GM12872 (cell line): ENCODE results near the gene GADL1.

Experiments used
- TF ChIP-seq, protein P1 (sequence below): IDR thresholded peaks from 3 replicates; pipeline ENCODE4 v1.5.1; 2011; ENCODE audit warnings: low read depth, mild to moderate bottlenecking, low read length, moderate library complexity; ENCODE audit not compliant: insufficient read depth

GADL1 gene

DNA sequence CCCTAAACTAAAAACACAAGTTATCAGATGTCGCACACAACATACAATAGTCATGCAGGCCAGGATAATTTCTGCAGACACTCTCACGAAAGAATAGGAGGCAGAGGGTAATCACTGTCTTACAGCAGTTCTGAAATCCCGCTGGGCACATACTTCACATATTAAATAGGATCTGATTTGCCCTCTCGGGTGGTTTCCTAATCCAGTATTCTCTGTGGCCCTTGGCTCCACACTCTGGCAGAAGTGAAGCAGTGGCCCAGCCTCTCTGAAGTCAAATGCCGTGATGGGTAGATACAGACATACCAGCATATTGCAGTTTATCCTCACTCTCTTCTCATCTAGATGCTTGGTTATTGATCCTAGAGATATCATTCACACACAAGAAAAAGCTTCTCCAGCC lies 19.0 kb downstream of the GADL1 start:
- TF ChIP-seq, protein P1, sequence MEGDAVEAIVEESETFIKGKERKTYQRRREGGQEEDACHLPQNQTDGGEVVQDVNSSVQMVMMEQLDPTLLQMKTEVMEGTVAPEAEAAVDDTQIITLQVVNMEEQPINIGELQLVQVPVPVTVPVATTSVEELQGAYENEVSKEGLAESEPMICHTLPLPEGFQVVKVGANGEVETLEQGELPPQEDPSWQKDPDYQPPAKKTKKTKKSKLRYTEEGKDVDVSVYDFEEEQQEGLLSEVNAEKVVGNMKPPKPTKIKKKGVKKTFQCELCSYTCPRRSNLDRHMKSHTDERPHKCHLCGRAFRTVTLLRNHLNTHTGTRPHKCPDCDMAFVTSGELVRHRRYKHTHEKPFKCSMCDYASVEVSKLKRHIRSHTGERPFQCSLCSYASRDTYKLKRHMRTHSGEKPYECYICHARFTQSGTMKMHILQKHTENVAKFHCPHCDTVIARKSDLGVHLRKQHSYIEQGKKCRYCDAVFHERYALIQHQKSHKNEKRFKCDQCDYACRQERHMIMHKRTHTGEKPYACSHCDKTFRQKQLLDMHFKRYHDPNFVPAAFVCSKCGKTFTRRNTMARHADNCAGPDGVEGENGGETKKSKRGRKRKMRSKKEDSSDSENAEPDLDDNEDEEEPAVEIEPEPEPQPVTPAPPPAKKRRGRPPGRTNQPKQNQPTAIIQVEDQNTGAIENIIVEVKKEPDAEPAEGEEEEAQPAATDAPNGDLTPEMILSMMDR: no peak

DNA sequence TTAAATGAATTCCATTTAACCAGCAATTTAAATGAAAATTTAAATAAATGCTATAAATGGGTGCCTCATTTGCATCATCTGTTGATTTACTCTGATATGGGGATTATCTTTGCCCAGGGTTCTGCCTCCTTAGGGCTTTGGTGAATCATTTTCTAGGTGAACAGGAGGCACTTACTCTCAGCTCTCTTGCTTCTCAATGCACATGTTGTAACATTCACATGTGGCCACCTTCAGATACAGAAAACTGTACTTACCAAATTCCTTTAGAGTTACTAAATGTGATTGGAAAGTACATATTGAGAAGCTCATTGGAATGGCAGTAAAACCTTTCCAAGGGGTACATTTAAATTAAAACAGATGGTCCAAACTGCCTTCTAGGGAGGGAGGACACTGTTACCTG lies 20.8 kb downstream of the GADL1 start:
- TF ChIP-seq, protein P1: no peak

DNA sequence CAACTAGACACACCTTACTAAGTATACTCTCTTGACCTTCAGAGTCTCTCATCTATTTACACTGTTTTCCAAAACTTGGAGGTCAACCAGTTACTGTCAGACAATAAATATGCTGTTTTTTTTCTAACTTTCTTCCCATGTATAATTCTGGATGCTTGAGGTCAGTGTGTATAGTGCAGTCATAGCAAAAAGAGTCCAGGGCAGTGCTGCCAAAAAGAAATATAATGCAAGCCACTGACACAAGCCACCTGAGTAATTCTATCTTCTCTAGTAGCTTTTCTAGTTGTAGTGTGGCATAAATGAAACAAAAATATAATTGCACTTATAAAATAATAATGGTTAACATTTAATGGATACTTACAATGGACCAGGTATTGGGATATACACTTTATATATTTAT lies 21.6 kb downstream of the GADL1 start:
- TF ChIP-seq, protein P1: no peak

DNA sequence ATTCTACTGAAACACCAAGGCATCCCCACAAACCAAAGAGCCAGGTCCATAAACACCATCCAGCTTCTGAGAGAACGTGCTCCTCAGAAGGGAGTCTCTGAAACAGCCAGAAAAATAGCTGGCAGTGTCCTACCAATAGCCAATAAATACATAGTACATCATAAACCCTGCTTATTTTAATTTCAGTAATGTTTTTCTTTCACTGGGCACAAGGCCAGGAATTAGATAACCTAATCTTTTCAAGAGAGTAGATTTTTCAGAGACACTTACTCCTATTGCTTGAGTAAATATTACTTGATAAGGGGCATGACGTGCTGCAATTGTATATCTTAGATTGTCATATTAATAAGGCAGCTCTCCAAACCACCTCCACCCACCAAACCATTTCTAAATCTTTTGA lies 22.7 kb downstream of the GADL1 start:
- TF ChIP-seq, protein P1: no peak

DNA sequence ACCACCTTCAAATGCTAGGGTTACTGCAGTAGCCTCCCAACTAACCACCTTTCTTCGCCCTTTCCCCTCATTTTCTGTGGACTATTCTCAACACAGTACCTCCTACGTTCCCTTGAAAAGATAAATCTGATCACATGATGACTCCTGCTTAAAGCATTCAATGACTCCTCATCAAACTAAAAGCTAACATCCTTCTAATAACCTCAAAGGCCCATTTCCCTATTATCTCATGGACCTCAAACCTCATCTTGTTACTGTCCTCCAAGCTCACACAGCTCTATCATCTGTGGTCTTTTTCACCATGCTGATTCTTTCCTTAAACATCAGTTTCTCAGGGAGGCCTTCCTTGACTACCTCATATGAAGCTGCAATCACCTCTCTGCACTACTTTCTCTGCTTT lies 29.6 kb downstream of the GADL1 start:
- TF ChIP-seq, protein P1: no peak

DNA sequence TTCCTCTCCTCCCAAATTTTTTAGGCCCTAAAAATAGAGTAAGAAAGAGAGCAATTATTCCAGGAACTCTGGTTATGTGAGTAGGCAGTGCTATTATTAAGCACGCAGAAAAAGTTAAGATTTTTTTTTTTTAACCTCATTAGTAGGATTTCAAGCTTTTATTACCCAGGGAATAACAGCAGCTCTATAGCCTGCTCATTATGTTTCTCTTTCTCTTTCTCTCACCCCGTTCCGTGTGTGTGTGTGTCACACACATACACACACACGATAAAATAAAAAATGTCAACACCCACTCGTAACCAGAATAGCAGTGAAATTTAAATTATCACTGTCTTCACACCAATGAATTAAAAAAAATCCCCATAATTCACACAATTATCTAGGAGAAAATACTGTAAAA lies 30.3 kb downstream of the GADL1 start:
- TF ChIP-seq, protein P1: no peak

DNA sequence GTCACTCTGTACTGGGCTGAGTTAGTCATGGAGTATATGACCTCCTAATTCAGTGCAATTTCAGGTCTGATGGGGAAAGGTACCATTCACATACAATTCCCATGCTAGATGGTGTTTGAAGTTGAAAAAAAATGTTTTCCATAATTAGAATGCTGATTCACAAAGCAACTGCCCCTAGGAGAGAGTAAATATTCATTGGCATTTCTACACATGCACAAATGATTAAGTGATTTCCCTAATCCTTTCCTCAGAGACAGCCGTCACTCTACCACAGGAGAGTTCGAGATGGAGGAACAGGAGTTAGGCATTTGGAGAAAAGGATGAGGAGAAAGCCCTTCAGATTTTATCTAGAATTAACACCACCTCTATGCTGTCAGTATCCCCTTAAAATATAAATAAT lies 32.5 kb downstream of the GADL1 start:
- TF ChIP-seq, protein P1: no peak

DNA sequence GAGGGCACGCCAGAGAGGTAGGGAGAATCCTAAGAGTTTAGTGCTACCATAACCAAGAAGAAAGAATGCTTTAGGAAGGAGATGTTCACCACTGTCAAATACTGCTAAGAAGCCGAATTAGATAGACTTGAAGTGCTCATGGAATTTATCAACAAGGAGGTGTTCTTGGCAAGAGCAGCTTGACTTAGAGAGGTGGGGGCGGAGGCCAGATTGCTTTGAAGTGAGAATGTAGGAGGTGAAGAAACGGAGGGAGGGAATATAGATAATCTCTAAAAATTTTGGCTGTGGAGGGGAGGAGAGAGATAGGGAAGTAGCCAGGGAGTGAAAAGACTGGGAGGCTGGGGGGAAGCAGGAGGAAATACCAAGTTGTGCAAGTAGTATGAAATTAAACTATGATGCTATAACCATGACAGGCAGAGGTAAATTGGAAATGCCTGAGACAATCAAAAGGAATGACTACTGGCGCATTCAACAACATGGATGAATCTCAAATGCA lies 35.5 kb downstream of the GADL1 start:
- TF ChIP-seq, protein P1: no peak
